WTC11 (cell line): ENCODE data around the gene LAGE3. TPM values are rescaled to one million over a fixed set of nuclear protein-coding genes. Genes with fewer than 3 reads are reported as not detected.

ENCODE experiments used
- ATAC-seq: fragments of 200-7000 bp; cut with Tn5 transposase; 2 replicates; pipeline ENCODE4 v1.10.0; 2021; ENCODE audit warnings: mild to moderate bottlenecking, moderate library complexity
- CTCF ChIA-PET: fragments of 300-600 bp; sonication (Branson Sonifier 250); formaldehyde crosslinking; loops from one replicate; lab custom pipeline; 2021; ENCODE audit warnings: antibody characterized with exemption; lab: Charles Lee
- POLR2A ChIA-PET: fragments of 350-600 bp; sonication (Branson Sonifier 250); formaldehyde crosslinking; loops from one replicate; lab custom pipeline; 2021; ENCODE audit warnings: antibody characterized with exemption; lab: Charles Lee
- DNase-seq: peaks from one replicate; pipeline ENCODE4 v3.0.0; 2021; ENCODE audit warnings: low spot score
- H3K27ac Mint-ChIP-seq: 2 replicates; pipeline ENCODE4 v1.8.0; 2021; ENCODE audit warnings: mixed read lengths
- H3K27me3 Mint-ChIP-seq: 2 replicates; pipeline ENCODE4 v1.8.0; 2021; ENCODE audit warnings: low read depth, mild to moderate bottlenecking, moderate library complexity, mixed read lengths
- H3K36me3 Mint-ChIP-seq: 2 replicates; pipeline ENCODE4 v1.8.0; 2021; ENCODE audit warnings: mixed read lengths
- H3K4me1 Mint-ChIP-seq: 2 replicates; pipeline ENCODE4 v1.8.0; 2022; ENCODE audit warnings: mixed read lengths
- H3K4me3 Mint-ChIP-seq: 2 replicates; pipeline ENCODE4 v1.8.0; 2021; ENCODE audit warnings: mild to moderate bottlenecking, moderate library complexity, mixed read lengths
- H3K9me3 Mint-ChIP-seq: 2 replicates; pipeline ENCODE4 v1.8.0; 2021; ENCODE audit warnings: mixed read lengths
- FOXJ3 ChIP-seq: sonication (generic); formaldehyde crosslinking; IDR thresholded peaks from 2 replicates; pipeline ENCODE4 v1.9.0; 2021; ENCODE audit warnings: missing genetic modification reagents, mild to moderate bottlenecking, borderline replicate concordance
- GRHL2 ChIP-seq: fragments of 250-450 bp; sonication (Bioruptor Pico); IDR thresholded peaks from 2 replicates; pipeline ENCODE4 v1.8.0; 2022; ENCODE audit warnings: mild to moderate bottlenecking, moderate library complexity; ENCODE audit not compliant: insufficient replicate concordance, severe bottlenecking
- JAZF1 ChIP-seq: fragments of 250-450 bp; sonication (Bioruptor Pico); IDR thresholded peaks from 2 replicates; pipeline ENCODE4 v1.9.0; 2021; ENCODE audit warnings: moderate library complexity, mild to moderate bottlenecking, inconsistent platforms
- JUN ChIP-seq: sonication (generic); formaldehyde crosslinking; IDR thresholded peaks from 2 replicates; pipeline ENCODE4 v1.8.0; 2023; ENCODE audit warnings: mild to moderate bottlenecking, missing genetic modification reagents
- MXD4 ChIP-seq: fragments of 250-450 bp; sonication (Bioruptor Pico); IDR thresholded peaks from 2 replicates; pipeline ENCODE4 v1.8.0; 2021; ENCODE audit warnings: mild to moderate bottlenecking, moderate library complexity, borderline replicate concordance
- SMAD4 ChIP-seq: sonication (generic); formaldehyde crosslinking; IDR thresholded peaks from 2 replicates; pipeline ENCODE4 v1.8.0; 2022; ENCODE audit warnings: mild to moderate bottlenecking, missing genetic modification reagents
- SOX15 ChIP-seq: fragments of 250-450 bp; sonication (Bioruptor Pico); IDR thresholded peaks from 2 replicates; pipeline ENCODE4 v1.9.0; 2021; ENCODE audit warnings: mild to moderate bottlenecking
- TEAD1 ChIP-seq: sonication (generic); formaldehyde crosslinking; IDR thresholded peaks from 2 replicates; pipeline ENCODE4 v1.8.0; 2022; ENCODE audit warnings: mild to moderate bottlenecking, missing genetic modification reagents
- ZNF121 ChIP-seq: sonication (generic); formaldehyde crosslinking; IDR thresholded peaks from 2 replicates; pipeline ENCODE4 v1.8.0; 2023; ENCODE audit warnings: missing genetic modification reagents
- total RNA-seq: library from RNA; stranded (reverse); gene quantifications from 3 replicates; pipeline ENCODE4 v1.2.3, GENCODE V29; 2021
- TF ChIP-seq, protein P1 (sequence below): sonication (generic); formaldehyde crosslinking; IDR thresholded peaks from 2 replicates; pipeline ENCODE4 v1.8.0; 2022; ENCODE audit warnings: mild to moderate bottlenecking, missing genetic modification reagents
- TF ChIP-seq, protein P2 (sequence below): sonication (generic); formaldehyde crosslinking; IDR thresholded peaks from 2 replicates; pipeline ENCODE4 v1.8.0; 2023; ENCODE audit warnings: missing genetic modification reagents
- TF ChIP-seq, protein P3 (sequence below): sonication (generic); formaldehyde crosslinking; IDR thresholded peaks from 2 replicates; pipeline ENCODE4 v1.8.1; 2023; ENCODE audit warnings: mild to moderate bottlenecking, missing genetic modification reagents, moderate library complexity
- TF ChIP-seq, protein P4 (sequence below): sonication (generic); formaldehyde crosslinking; IDR thresholded peaks from 2 replicates; pipeline ENCODE4 v1.8.0; 2022; ENCODE audit warnings: mild to moderate bottlenecking, missing genetic modification reagents
- TF ChIP-seq, protein P5 (sequence below): sonication (generic); formaldehyde crosslinking; IDR thresholded peaks from 2 replicates; pipeline ENCODE4 v1.8.1; 2023; ENCODE audit warnings: mild to moderate bottlenecking, missing genetic modification reagents, borderline replicate concordance
- TF ChIP-seq, protein P6 (sequence below): fragments of 200-600 bp; IDR thresholded peaks from 2 replicates; pipeline ENCODE4 v1.8.0; 2022; ENCODE audit warnings: antibody characterized with exemption

Gene LAGE3
- total RNA-seq, 1 experiment from 2014 or later = 46.1 TPM

DNA sequence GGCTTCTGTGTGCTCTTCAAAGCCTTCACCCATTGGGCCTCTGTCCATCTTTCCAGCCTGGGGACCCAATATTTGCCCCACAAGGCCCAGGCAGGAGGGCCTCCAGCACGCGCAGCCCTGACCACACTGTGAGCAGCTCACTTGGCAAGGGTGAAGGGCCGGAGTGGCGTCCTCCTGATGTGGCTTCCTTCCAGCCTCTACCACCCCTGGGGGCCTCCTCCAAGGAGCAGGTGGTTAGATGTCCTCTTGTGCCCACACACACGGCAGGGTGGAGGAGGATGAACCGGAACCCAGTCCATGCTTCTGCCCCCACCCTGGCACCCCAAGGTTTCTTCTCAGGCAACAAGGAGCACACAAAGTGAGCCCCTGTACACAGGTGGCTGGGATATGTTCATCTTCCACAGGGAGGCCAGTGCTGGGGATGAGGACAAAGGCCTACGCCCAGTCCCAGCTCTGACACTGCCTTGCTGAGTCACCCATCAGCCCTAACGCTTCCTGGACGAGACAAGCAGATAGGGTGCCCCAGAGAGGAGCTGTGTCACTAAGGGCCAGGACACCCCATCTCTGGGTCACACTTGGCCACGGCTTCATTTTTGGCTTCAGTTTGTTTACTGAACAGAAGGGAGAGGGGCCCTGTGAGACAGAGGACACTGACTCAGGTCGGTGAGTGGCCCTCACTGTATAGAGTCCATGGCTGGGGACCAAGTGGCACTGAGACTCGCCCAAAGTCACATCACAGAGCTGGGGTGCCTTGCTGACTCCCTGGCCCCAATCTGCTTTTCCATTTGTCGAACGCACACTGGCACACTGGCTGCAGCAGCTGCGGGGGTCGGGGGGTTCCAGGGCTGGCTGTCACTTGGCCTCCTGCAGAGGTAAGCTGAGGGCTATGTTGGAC is 5.4 kb upstream of the LAGE3 start (continued):
- TF ChIP-seq, protein P1, sequence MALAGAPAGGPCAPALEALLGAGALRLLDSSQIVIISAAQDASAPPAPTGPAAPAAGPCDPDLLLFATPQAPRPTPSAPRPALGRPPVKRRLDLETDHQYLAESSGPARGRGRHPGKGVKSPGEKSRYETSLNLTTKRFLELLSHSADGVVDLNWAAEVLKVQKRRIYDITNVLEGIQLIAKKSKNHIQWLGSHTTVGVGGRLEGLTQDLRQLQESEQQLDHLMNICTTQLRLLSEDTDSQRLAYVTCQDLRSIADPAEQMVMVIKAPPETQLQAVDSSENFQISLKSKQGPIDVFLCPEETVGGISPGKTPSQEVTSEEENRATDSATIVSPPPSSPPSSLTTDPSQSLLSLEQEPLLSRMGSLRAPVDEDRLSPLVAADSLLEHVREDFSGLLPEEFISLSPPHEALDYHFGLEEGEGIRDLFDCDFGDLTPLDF (CRISPR knock-in tag) = no peak

DNA sequence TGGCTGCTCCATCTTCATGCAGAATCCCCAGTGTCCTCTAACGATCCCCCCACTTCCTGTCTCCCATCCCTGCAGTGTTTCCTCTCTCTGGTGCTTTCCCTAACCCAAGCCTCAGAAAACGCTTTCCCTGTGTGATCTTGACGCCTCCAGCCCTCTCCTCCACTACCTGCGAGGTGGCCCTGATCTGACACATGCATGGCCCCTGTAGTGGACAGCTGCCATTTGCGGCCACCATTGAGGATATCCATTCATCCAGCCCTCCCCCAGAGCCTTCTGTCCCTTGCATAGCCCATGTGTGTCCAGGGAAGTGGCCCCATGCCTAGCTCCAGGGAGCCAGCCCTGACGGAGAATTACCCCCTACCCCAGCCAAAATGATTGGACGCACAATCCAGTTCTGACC is 4.2 kb upstream of the LAGE3 start:
- H3K4me3 Mint-ChIP-seq = no peak overlapping the region
- TF ChIP-seq, protein P2, sequence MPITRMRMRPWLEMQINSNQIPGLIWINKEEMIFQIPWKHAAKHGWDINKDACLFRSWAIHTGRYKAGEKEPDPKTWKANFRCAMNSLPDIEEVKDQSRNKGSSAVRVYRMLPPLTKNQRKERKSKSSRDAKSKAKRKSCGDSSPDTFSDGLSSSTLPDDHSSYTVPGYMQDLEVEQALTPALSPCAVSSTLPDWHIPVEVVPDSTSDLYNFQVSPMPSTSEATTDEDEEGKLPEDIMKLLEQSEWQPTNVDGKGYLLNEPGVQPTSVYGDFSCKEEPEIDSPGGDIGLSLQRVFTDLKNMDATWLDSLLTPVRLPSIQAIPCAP (CRISPR knock-in tag) = no peak
- TF ChIP-seq, protein P3, sequence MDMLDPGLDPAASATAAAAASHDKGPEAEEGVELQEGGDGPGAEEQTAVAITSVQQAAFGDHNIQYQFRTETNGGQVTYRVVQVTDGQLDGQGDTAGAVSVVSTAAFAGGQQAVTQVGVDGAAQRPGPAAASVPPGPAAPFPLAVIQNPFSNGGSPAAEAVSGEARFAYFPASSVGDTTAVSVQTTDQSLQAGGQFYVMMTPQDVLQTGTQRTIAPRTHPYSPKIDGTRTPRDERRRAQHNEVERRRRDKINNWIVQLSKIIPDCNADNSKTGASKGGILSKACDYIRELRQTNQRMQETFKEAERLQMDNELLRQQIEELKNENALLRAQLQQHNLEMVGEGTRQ = no peak
- no peak for TF ChIP-seq JAZF1
- TF ChIP-seq GRHL2 (CRISPR knock-in tag) = no peak
- TF ChIP-seq, protein P4, sequence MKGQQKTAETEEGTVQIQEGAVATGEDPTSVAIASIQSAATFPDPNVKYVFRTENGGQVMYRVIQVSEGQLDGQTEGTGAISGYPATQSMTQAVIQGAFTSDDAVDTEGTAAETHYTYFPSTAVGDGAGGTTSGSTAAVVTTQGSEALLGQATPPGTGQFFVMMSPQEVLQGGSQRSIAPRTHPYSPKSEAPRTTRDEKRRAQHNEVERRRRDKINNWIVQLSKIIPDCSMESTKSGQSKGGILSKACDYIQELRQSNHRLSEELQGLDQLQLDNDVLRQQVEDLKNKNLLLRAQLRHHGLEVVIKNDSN (CRISPR knock-in tag) = no peak
- no peak for TF ChIP-seq FOXJ3 (CRISPR knock-in tag)
- no peak for TF ChIP-seq ZNF121 (CRISPR knock-in tag)
- no peak for TF ChIP-seq SMAD4 (CRISPR knock-in tag)
- no peak for TF ChIP-seq TEAD1 (CRISPR knock-in tag)
- no peak for TF ChIP-seq SOX15 (CRISPR knock-in tag)
- TF ChIP-seq, protein P5, sequence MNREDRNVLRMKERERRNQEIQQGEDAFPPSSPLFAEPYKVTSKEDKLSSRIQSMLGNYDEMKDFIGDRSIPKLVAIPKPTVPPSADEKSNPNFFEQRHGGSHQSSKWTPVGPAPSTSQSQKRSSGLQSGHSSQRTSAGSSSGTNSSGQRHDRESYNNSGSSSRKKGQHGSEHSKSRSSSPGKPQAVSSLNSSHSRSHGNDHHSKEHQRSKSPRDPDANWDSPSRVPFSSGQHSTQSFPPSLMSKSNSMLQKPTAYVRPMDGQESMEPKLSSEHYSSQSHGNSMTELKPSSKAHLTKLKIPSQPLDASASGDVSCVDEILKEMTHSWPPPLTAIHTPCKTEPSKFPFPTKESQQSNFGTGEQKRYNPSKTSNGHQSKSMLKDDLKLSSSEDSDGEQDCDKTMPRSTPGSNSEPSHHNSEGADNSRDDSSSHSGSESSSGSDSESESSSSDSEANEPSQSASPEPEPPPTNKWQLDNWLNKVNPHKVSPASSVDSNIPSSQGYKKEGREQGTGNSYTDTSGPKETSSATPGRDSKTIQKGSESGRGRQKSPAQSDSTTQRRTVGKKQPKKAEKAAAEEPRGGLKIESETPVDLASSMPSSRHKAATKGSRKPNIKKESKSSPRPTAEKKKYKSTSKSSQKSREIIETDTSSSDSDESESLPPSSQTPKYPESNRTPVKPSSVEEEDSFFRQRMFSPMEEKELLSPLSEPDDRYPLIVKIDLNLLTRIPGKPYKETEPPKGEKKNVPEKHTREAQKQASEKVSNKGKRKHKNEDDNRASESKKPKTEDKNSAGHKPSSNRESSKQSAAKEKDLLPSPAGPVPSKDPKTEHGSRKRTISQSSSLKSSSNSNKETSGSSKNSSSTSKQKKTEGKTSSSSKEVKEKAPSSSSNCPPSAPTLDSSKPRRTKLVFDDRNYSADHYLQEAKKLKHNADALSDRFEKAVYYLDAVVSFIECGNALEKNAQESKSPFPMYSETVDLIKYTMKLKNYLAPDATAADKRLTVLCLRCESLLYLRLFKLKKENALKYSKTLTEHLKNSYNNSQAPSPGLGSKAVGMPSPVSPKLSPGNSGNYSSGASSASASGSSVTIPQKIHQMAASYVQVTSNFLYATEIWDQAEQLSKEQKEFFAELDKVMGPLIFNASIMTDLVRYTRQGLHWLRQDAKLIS (CRISPR knock-in tag) = no peak
- TF ChIP-seq MXD4 (CRISPR knock-in tag) = no peak
- TF ChIP-seq JUN = no peak
- TF ChIP-seq, protein P6, sequence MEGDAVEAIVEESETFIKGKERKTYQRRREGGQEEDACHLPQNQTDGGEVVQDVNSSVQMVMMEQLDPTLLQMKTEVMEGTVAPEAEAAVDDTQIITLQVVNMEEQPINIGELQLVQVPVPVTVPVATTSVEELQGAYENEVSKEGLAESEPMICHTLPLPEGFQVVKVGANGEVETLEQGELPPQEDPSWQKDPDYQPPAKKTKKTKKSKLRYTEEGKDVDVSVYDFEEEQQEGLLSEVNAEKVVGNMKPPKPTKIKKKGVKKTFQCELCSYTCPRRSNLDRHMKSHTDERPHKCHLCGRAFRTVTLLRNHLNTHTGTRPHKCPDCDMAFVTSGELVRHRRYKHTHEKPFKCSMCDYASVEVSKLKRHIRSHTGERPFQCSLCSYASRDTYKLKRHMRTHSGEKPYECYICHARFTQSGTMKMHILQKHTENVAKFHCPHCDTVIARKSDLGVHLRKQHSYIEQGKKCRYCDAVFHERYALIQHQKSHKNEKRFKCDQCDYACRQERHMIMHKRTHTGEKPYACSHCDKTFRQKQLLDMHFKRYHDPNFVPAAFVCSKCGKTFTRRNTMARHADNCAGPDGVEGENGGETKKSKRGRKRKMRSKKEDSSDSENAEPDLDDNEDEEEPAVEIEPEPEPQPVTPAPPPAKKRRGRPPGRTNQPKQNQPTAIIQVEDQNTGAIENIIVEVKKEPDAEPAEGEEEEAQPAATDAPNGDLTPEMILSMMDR = no peak
- no peaks in the 10 kb centered on the region for H3K9me3 Mint-ChIP-seq
- H3K27me3 Mint-ChIP-seq = no peaks in the 10 kb centered on the region
- ChIA-PET POLR2A (no interaction called here), CTCF (interaction anchor here (0.6 kb wide), 1 partner anchor 110 kb away, joined by 4 read pairs; no protein-coding TSS in a partner anchor)
- ATAC-seq (no peak), DNase-seq (no peak)
- H3K4me1 Mint-ChIP-seq = peaks cover 3% of the 10 kb centered on the region; the same call in 1 of the 2 replicates
- H3K27ac Mint-ChIP-seq = no peak overlapping the region; the same call in 1 of the 2 replicates
- H3K36me3 Mint-ChIP-seq = no peaks in the 10 kb centered on the region; the same call in 1 of the 2 replicates
